Kidney epithelial cell (primary cell): ENCODE results near the gene PPIAL4G. TPM values are rescaled to one million over a fixed set of nuclear protein-coding genes. Genes with fewer than 3 reads are reported as not detected.
A peak's percentile ranks its signal among the peaks of the same experiment; 100 is the strongest.
"Not testable (repeated sequence)": the region's sequence is repeated elsewhere in the genome, so short reads cannot be mapped to it uniquely, and the experiment has no call there.

Experiments used
- DNase-seq: peaks from one replicate; pipeline ENCODE4 v3.0.0-alpha.2; 2010; ENCODE audit warnings: low read depth
- H3K27me3 ChIP-seq: 2 replicates; pipeline ENCODE4 v1.6.0; 2011; ENCODE audit warnings: low read length; ENCODE audit not compliant: control insufficient read depth, insufficient read depth
- H3K36me3 ChIP-seq: 2 replicates; pipeline ENCODE4 v1.5.1; 2011; ENCODE audit warnings: low read length; ENCODE audit not compliant: control insufficient read depth, insufficient read depth
- H3K4me3 ChIP-seq: 2 replicates; pipeline ENCODE4 v1.5.1; 2011; ENCODE audit warnings: low read depth, mild to moderate bottlenecking, control low read depth, low read length
- total RNA-seq: library from RNA; depleted of rRNA; stranded (reverse); fragments of >200 nt; gene quantifications from 2 replicates; pipeline ENCODE4 v1.2.3, GENCODE V29; 2015

PPIAL4G gene
- not detected in 2 replicates for total RNA-seq

DNA sequence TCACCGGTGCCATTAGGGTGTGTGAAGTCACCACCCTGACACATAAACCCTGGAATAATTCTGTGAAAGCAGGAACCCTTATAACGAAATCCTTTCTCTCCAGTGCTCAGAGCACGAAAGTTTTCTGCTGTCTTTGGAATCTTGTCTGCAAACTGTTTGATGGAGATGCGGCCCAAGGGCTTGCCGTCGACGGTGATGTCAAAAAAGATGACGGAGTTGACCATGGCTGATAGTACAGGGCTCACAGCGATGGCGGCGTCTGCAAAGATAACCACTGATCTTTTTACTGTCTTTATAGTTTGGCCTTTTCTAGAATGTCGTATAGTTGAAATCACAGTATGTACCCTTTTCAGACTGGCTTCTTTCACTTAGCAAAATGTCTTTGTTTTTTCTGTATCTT lies at the start of gene PPIAL4G:
PPIAL4G (minus strand) TSS at position 274 of the 400 bp plus-strand sequence; CDS start at position 224, 50 bp downstream.
- not testable (repeated sequence) for H3K36me3 ChIP-seq, DNase-seq, H3K4me3 ChIP-seq, H3K27me3 ChIP-seq

DNA sequence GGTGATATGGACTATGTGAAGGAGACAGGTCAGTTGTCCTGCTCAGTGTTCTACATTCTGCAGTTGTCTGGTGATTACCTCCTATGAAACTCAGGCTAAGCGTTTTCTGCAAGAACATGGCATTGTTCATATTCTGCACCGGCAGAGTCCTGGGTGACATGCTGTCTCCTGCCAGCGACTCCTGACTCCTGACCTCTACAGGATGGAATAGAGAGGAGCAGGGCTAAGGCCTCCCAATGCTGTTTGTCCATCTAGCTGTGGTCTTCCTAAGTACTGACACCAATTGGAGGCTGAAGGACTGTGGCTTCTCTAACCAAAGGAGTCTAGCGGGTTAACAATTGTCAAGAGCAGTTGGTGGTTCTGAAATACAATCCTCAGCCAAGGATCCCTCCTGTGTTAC lies 49.1 kb upstream of the PPIAL4G start:
- H3K4me3 ChIP-seq, H3K36me3 ChIP-seq, DNase-seq, H3K27me3 ChIP-seq: not testable (repeated sequence)

DNA sequence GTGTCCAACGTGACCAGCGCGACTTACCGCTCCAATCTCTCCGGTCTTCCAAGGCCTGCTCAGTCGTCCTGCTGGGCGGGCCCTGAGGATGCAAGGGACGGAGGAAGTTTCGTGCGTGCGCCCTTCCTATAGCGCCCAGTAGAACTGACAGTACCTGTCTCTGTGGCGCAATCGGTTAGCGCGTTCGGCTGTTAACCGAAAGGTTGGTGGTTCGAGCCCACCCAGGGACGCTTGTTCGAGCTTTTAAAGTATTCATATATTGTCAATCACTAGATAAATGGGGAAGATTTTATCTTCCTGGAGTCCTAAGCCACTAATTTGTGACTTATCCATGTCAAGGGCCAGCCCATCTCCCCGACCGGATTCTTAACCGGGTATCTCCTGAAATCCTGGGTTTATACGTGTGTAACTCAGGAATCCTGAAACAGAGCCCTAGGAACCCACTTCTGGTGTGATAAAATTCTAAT lies 46.0 kb upstream of the PPIAL4G start:
- not testable (repeated sequence) for H3K4me3 ChIP-seq, H3K36me3 ChIP-seq, DNase-seq, H3K27me3 ChIP-seq

DNA sequence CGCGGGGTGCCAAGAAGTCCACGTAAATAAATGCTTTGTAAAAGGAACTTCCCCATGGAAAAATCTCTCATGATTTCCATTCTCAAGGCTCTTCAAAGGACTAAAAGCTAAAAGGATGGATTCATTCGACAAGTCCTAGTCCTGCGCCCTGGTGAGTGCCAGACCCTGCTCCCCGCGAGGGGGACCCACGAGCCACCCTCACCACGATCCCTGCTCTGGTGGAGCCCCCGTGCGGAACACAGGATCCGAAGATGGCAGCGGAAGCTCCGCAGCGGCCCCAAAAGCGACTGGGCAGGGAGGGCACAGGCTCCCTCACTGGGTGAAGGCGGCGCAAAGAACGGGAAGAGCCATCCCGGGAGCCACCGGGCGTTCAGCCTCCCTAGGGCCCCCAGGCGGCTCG lies 45.5 kb upstream of the PPIAL4G start:
- H3K4me3 ChIP-seq, H3K27me3 ChIP-seq, DNase-seq, H3K36me3 ChIP-seq: not testable (repeated sequence)

DNA sequence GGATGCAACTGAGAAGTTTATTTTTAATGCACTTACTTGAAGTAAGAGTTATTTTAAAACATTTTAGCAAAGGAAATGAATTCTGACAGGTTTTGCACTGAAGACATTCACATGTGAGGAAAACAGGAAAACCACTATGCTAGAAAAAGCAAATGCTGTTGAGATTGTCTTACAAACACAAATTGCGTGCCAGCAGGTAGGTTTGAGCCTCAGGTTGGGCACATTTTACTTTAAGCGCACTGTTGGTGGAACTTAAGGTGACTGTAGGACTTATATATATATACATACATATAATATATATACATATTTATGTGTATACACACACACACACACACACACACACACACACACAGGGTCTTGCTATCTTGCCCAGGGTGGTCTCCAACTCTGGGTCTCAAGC lies 43.5 kb upstream of the PPIAL4G start:
- H3K36me3 ChIP-seq, DNase-seq, H3K4me3 ChIP-seq, H3K27me3 ChIP-seq: not testable (repeated sequence)

DNA sequence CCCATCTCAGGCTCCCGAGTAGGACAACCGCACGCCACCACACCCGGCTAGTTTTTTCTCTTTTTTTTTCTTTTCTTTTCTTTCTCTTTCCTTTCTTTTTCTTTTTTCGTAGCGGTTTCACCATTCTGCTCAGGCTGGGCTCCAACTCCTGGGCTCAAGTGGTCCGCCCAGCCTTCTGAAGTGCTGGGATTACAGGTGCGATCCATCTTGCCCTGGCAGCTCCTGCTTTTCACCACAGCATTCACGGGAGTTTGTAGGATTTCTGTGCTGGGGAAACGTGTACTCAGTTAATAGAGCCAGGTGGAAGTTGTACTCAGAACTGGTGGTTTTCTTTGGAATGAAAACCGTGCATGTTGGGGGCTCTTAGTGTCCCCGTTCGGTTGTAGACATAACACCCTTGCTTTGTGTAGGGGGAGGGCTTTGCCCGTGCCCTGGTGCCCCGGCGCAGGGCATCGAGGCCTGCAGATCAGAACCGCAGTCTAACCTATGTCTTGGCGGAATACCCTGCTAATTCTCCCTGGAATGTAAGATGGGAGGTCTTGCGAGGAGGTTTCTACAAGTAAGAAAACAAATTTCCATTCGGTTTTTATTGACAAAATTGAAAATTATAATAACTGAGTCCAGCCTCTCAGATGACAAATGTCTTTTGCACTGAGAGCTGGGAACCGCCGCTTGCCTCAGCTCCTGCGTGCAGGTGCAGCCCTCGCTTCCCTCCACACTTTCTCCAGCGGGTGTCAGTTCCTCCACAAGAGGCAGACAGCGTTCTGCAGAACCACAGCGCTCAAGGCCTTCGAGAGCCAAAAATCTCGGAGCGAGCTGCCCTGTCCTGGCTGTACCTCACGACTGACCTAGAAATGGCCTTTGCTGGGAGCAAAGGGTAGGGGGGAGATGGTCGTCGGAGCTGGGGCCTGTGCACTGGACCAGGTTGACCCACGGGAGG lies 40.4 kb upstream of the PPIAL4G start:
- not testable (repeated sequence) for DNase-seq, H3K4me3 ChIP-seq, H3K36me3 ChIP-seq, H3K27me3 ChIP-seq

DNA sequence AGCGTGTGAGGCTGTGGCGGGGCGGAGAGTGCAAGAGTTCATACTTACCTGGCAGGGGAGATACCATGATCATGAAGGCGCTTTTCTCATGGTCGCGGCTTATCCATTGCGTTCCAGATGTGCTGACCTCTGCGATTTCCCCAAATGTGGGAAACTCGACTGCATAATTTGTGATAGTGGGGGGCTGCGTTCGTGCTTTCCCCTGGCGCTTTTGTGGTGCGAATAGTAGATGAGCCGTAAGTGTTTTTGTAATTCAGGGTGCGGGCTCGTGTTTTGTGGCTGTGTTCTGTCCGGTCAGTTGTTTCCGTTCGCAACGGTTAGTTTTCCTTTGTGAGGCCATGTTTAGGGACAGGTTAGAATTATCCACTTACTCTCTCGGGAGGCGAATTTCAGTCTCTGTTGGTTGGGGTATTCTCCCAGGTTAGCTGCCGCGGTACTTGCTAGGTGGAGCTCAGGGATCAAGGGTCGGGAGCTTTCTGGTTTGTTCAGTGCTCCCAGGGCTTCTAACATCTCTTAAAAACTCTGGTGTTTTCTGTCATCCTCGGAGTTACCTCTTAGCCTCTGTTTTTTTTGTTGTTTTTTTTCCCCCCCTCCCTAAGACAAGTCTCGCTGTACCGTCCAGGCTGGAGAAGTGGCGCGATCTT lies 39.6 kb upstream of the PPIAL4G start:
- peak; percentile 92 for DNase-seq
- H3K36me3 ChIP-seq, H3K27me3 ChIP-seq: not testable (repeated sequence)
- H3K4me3 ChIP-seq = peak overlapping the region; percentile 12

DNA sequence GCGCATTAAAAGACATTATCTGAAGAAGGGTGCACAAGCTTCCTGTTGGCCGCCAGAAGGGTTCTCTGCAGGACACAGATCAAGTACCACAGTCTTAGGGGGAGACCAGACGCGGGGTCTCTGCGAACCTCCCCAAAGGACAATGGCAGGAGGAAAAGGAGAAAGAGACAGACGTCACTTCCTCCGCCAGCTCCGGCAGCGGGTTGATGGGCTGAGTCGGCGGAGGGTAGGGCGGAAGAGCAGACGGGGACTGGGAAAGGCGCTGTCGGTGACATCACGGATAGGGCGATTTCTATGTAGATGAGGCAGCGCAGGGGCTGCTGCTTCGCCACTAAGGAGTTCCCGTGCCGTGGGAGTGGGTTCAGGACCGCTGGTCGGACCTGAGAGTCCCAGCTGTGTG lies 39.0 kb upstream of the PPIAL4G start:
- peak overlapping the region; percentile 17 for H3K4me3 ChIP-seq
- H3K36me3 ChIP-seq, H3K27me3 ChIP-seq: not testable (repeated sequence)
- DNase-seq = peak; percentile 34

DNA sequence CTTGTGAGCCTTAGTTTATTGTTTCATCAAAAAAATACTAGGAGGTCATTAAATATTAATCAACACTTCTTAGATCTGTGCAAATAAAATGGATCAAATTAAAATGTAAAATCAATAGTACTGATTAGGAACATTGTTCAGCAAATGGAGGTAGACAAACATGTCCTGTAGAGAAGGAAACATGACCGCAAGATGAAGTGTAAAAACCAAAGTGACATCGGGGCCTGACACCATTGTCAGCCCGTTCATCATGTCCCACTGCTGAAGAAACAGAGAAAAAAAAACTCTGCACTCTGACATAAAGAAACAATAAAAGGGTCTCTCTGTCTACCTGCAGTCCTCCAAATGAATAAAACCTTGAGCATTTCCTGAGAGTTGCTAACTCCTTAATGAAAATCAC lies 31.2 kb upstream of the PPIAL4G start:
- not testable (repeated sequence) for H3K4me3 ChIP-seq, H3K36me3 ChIP-seq, H3K27me3 ChIP-seq, DNase-seq

DNA sequence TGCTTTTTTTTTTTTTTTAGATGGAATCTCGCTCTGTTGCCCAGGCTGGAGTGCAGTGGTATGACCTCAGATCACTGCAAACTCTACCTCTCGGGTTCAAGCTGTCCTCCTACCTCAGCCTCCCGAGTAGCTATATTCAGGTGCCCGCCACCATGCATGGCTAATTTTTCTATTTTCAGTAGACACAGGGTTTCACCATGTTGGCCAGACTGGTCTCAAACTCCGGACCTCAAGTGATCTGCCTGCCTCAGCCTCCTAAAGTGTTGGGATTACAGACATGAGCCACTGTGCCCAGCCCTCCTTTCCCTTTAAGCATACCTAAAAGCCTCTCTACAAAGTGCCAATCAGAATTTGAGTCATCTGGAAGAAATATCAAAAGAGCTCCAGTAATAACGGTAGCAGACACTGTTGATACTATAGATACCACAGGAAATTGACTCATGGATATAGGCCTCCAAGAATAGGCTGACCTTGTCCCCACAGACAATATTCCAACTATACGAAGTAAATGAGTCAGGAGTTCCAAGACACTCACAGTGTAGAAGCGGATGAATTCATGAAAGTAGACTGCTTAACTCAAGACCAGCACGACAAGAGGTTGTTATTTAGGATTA lies 29.6 kb upstream of the PPIAL4G start:
- not testable (repeated sequence) for DNase-seq, H3K4me3 ChIP-seq, H3K27me3 ChIP-seq, H3K36me3 ChIP-seq

DNA sequence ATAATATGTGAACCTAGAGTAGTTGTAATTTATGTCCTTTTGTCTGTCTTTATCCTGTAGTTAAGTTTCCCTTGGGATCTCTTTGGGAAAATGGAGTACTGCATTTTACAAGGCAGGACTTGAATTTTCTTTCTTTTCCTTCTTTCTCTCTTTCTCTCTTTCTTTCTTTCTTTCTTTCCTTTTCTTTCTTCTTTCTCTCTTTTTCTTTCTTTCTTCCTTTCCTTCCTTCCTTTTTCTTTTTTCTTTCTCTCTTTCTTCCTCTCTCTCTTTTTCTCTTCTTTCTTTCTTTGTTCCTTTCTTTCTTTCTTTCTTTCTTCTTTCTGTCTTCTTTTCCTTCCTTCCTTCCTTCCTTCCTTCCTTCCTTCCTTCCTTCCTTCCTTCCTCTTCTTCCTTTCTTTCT lies 10.8 kb upstream of the PPIAL4G start:
- H3K4me3 ChIP-seq, H3K36me3 ChIP-seq, H3K27me3 ChIP-seq, DNase-seq: not testable (repeated sequence)

DNA sequence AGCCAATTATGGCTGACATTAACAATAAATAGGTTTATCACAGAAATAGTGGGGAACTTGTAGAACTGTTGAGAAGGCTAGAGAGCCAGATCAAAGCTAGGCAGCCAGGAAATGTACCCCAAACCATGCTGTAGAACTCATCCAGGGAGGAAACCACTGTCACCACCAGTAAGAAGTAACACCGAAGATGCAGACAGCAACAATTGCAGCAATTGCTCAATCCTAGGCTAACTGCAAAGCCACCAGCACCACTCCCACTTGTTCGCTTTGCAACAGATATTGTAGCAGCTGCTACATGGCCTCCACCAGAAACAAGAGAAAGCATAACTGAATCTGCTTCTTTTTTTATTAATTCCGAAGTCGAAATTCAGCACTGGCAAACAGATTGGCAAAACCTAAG lies 2.0 kb downstream of the PPIAL4G start:
- not testable (repeated sequence) for H3K27me3 ChIP-seq, H3K4me3 ChIP-seq, DNase-seq, H3K36me3 ChIP-seq

DNA sequence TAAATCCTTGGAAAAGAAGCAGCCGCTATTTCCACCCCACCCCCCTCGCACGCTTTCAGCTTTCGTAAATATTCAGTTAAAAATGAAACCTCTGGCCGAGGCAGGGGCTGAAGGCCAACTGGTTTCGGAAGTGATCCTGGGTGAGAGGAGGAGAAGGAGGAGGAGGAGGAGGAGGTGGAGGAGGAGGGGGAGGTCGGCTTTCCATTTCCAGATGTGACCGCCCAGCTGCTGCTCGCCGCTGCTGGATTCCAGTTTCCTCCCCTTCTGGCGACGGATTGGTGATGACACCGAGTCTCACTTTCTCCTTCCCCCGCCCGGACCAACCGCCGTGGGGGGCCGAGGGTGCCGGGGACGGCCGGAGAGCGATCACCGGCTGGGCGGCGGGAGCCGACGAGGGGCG lies 23.4 kb downstream of the PPIAL4G start:
- H3K27me3 ChIP-seq, H3K36me3 ChIP-seq, DNase-seq: not testable (repeated sequence)
- H3K4me3 ChIP-seq = peak overlapping the region; percentile 72

DNA sequence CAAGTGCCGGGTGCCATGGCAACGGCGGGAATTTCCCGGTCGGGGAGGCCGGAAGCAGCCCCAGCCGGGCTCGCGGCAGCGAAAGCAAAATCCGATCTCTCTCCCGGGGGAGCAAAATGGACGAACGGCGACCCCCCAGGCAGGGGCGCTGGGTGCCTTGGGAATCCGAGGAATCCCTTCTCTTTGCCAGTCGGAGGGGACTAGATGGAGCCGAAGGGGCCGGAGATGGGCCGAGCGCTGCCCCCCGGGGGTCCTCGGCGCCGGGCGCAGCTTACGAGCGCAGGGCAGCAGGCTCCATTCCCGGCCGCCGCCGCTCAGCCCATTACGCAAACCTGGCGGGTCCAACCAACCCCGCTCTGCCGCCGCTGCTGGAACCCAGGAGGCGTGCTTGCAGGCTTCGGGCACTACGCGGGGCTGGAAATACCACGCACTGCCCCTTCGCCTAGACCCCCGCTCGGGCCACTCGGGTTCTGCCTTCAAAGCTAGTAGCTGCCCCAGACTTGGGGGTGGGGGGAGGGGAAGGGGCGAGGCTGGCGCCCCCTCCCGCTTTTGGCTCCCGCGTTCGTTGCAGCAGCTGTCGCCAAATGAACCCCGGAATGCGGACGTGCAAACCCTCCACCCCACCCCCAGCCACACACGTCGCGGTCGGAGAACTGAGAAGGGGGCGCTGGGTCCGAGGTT lies 24.1 kb downstream of the PPIAL4G start:
- H3K36me3 ChIP-seq, H3K27me3 ChIP-seq, DNase-seq: not testable (repeated sequence)
- peak overlapping the region; percentile 72 for H3K4me3 ChIP-seq
